Stimulated activated effector memory CD8-positive, alpha-beta T cell treated with anti-CD3 and anti-CD28 coated beads, Interleukin-12 subunit alpha, Interleukin-12 subunit beta, amount 100 ng/mL, for 72 hours (primary cell): Measurements from ENCODE around the gene USP43.
"Not testable (repeated sequence)": the region's sequence is repeated elsewhere in the genome, so short reads cannot be mapped to it uniquely, and the experiment has no call there.

Experiments used
- ATAC-seq: fragments of 150-1000 bp; cut with Tn5 transposase; 2 replicates; pipeline ENCODE4 v1.10.0; 2021
- DNase-seq, 2 donors: peaks; one replicate each; pipeline ENCODE4 v3.0.0; 2021 to 2022; ENCODE audit warnings: low spot score in 2 of 2
- H3K27ac Mint-ChIP-seq: one replicate; pipeline ENCODE4 v1.8.0; 2022; ENCODE audit warnings: mild to moderate bottlenecking, mixed read lengths
- H3K36me3 Mint-ChIP-seq: one replicate; pipeline ENCODE4 v1.8.0; 2022; ENCODE audit warnings: mild to moderate bottlenecking, mixed read lengths
- H3K4me1 Mint-ChIP-seq: one replicate; pipeline ENCODE4 v1.8.0; 2022; ENCODE audit warnings: mixed read lengths
- H3K4me3 Mint-ChIP-seq: one replicate; pipeline ENCODE4 v1.8.0; 2022; ENCODE audit warnings: mild to moderate bottlenecking, mixed read lengths
- H3K9me3 Mint-ChIP-seq: one replicate; pipeline ENCODE4 v1.8.0; 2022; ENCODE audit warnings: mixed read lengths

Gene USP43

DNA sequence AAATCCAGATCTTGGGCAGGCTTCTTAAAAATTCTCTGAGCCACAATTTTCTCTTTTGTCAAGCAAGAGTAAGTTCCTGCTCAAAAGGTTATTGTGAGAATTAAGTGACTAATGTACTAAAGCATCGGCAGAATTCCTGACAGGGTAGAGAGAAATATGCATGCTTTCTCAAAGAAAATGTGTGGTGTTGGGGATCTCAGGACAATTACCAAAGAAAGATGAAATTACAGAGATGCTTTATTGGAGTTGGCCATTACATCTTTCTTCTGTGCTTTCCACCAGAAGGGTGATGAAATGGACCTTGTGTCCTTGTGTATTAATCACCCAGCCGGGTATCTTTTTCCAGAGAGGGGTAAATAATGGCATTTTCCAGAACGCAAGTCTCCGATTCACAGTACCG lies 1.7 kb upstream of the USP43 start:
- peaks cover 7% of the 10 kb centered on the region for H3K4me1 Mint-ChIP-seq
- ATAC-seq (no peak), DNase-seq (no peak)
- H3K9me3 Mint-ChIP-seq = no peaks in the 10 kb centered on the region
- no peaks in the 10 kb centered on the region for H3K36me3 Mint-ChIP-seq
- peak overlapping the region; percentile 73 for H3K4me3 Mint-ChIP-seq
- H3K27ac Mint-ChIP-seq = no peak overlapping the region

DNA sequence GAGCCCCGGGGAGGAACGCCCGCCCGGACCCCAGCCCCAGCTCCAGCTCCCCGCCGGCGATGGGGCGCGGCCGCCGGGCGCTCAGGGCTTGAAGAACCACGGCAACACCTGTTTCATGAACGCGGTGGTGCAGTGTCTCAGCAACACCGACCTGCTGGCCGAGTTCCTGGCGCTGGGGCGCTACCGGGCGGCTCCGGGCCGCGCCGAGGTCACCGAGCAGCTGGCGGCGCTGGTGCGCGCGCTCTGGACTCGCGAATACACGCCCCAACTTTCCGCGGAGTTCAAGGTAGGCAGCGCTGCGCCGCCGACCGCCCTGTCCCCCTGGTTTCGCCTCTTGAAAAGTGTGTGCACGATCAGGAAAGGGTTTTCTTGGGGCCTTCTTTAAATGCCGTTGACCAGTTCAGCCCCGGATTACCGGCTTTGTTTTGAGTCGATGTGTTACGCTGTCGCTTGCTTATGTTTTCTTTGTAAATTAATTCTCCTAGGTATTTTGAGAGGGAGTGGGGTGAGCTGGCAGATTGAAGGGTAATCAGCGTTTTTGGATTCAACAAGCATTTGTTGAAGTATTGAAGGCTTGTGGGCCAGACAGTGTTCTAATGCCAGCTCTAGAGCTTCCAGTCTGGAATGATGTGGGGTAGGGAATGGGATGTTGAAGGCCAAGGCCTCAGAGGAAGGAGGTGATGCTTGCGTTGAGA lies 681 bp downstream of the USP43 start:
- Mint-ChIP-seq H3K9me3 (no peaks in the 10 kb centered on the region), H3K4me3 (peak overlapping the region; percentile 67), H3K27ac (no peak overlapping the region), H3K4me1 (peaks cover 7% of the 10 kb centered on the region), H3K36me3 (no peaks in the 10 kb centered on the region)
- ATAC-seq = peak; percentile 68
- DNase-seq = peak; percentile 10 to 55

DNA sequence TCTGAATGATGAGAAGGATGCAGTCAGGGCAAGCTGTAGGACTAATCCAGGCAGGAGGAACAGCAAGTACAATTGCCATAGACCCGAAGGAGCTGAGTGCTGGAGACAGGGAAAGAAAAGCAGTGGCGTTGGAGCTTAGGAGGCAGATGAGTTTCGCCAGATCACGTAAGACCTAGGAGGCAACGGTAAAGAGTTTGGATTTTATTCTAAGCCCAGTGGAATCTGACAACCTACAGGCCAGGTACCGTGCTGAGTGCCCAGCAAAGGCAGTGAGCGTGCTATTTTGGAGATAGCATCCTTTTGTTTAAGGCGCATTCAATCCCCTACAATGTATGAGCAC lies 1.2 kb downstream of the USP43 start:
- Mint-ChIP-seq H3K4me1 (peaks cover 7% of the 10 kb centered on the region), H3K36me3 (no peaks in the 10 kb centered on the region), H3K27ac (no peak overlapping the region), H3K4me3 (peak overlapping the region; percentile 67), H3K9me3 (no peaks in the 10 kb centered on the region)
- ATAC-seq (no peak), DNase-seq (no peak)

DNA sequence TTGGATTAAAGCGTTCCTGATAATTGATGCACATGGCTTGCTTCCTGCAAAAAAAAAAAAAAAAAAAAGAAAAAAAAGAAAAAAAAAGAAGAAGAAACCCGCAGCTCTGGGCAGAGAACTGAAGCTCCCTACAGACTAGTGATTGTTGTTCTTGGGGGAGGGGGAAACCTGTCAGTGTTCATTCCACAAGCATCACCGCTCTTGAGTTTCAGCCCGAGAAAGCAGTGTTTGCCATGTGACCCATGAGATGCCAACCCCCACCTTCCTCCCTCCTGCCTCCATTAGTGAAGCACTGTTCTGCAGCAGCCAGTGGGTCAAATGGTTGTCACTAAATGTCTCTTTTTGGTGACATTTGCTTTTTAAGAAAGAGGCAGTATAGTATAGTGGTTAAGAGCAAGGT lies 1.7 kb downstream of the USP43 start:
- no peaks in the 10 kb centered on the region for H3K36me3 Mint-ChIP-seq

DNA sequence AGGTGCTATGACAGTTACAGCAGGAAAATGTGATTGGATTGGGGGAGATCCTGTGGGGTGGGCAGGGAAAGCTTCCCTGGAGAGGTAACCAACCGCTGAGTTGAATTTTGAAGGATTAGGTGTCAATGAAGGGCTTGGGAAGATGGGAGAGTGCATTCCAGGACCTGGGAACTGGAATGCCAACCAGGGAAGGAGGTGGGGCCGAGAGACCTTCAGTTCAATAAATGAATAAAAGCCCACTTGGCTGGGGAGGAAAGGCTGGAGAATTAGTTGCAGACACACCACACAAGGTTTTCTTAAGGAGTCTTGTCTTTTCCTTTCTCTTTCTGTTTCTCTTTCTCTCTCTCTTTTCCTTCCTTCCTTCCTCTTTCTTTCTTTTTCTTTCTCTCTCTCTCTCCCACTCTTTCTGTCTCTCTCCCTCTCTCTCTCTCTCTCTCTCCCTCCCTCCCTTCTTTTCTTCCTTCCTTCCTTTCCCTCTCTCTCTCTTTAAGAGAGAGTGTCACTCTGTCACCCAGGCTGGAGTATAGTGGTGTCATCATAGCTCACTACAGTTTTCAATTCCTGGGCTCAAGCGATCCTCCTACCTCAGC lies 3.3 kb downstream of the USP43 start:
- Mint-ChIP-seq H3K9me3 (no peaks in the 10 kb centered on the region), H3K4me1 (peaks cover 7% of the 10 kb centered on the region), H3K4me3 (no peak overlapping the region), H3K27ac (no peak overlapping the region), H3K36me3 (no peaks in the 10 kb centered on the region)
- ATAC-seq = no peak
- DNase-seq = no peak

More for the DNA sequence above, 1.7 kb downstream of the USP43 start:
- no peak for DNase-seq
- Mint-ChIP-seq H3K27ac (no peak overlapping the region), H3K4me1 (peaks cover 7% of the 10 kb centered on the region), H3K4me3 (no peak overlapping the region), H3K9me3 (no peaks in the 10 kb centered on the region)
- ATAC-seq = no peak

DNA sequence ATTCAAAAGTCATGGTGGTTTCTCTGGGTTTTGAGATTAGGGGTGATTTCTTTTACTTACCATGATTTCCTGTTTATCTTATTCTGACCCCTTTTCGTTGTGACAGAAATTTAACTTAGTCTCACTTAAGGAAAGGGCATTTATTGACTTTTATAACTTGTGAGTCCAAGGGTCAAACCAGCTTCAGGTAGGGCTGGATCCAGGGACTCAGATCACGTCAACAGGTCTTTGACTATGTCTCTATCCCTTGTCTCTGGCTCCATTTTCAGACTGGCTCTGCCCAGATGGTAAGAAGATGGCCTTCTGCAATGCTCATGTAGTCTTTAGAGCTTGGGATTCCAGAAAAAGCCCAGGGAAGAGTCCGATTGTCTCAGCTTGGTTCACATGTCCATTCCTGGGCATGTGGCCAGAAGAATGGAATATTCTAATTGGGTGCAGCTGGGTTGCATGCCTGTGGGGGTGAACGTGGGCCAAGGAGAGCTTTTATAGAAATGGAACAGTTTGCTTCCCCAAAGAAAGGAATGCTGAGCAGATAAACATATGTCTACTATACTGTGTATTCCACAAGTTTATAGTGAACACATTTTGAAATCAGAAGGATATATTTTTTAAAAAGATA lies 13.4 kb downstream of the USP43 start:
- no peak for DNase-seq
- Mint-ChIP-seq H3K27ac (no peak overlapping the region), H3K36me3 (no peaks in the 10 kb centered on the region), H3K4me1 (no peaks in the 10 kb centered on the region), H3K4me3 (no peak overlapping the region), H3K9me3 (no peaks in the 10 kb centered on the region)
- no peak for ATAC-seq

DNA sequence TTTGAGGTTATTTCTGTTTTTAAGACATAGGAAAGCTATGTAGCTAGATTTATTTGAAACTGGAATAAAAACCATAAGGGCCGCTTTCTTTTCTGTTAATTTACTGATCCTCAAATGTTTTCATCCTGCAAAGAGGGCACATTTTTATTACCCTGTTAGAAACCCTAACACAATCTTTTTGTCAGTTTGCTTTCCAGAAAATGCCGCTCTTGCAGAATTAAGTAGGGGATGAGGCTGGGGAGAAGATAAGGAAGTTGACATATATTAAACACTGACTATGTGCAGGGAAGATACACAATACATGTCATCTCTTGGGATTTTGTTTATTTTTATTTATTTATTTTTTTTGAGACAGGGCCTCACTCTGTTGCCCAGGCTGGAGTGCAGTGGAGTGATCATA lies 15.7 kb downstream of the USP43 start:
- ATAC-seq (no peak), DNase-seq (no peak)
- Mint-ChIP-seq H3K9me3 (peaks cover 2% of the 10 kb centered on the region), H3K4me3 (no peak overlapping the region), H3K27ac (no peak overlapping the region), H3K4me1 (peaks cover 10% of the 10 kb centered on the region), H3K36me3 (no peaks in the 10 kb centered on the region)

DNA sequence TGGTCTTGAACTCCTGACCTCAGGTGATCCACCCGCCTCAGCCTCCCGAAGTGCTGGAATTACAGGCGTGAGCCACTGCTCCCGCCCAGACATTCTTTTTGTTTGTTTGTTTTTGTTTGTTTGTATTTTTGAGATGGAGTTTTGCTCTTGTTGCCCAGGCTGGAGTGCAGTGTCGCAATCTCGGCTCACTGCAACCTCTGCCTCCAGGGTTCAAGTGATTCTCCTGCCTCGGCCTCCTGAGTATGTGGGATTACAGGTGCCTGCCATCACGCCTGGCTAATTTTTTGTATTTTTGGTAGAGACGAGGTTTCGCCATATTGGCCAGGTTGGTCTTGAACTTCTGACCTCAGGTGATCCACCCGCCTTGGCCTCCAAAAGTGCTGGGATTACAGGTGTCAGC lies 18.2 kb downstream of the USP43 start:
- ATAC-seq, DNase-seq, H3K9me3 Mint-ChIP-seq, H3K36me3 Mint-ChIP-seq, H3K27ac Mint-ChIP-seq, H3K4me3 Mint-ChIP-seq: not testable (repeated sequence)
- H3K4me1 Mint-ChIP-seq = peaks cover 30% of the 10 kb centered on the region

DNA sequence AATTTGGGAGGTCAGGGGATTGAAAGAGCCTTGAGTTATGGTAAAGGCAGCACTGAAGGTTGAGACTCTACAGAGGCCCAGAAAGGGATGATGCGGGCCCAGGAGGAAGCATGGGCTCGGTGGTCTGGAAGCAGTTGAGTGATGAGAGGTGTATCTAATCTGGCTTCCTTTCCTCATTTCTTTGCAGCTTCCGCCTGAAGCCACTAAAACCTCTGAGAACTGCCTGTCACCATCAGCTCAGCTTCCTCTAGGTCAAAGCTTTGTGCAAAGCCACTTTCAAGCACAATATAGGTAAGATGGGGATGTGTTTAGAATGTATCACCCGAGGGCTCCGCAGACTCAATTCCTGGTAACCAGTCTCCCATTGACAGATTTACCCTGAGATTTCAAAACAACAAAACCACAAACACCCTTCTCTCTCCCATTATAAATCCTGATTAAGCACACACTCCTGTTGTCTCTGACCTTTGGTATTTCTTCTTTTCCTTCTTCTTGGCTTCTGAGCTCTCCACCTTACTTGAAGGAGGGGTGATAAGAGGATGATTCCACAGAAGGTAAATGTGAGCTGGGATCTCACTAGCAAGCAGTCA lies 21.2 kb downstream of the USP43 start:
- Mint-ChIP-seq H3K9me3 (peaks cover 2% of the 10 kb centered on the region), H3K4me3 (no peak overlapping the region), H3K4me1 (peaks cover 30% of the 10 kb centered on the region), H3K27ac (no peak overlapping the region), H3K36me3 (no peaks in the 10 kb centered on the region)
- peak; percentile 82 for ATAC-seq
- no peak for DNase-seq

DNA sequence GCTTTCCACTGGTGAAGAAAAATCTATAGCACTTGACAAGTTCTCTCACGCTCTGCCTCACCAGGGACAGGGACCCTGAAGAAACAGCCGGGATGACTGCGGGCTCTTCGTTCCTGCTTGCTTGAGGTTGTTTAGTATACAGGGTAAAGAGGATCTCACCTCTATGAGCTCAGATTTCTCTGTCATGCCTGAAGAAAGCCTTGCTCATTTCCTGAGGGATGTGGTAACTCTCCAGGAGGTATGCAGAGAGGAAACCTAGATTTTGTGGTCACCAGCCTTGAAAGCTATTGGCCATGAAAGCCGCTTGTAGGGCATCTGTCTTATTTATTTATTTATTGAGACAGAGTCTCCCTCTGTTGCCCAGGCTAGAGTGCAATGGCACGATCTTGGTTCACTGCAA lies 23.2 kb downstream of the USP43 start:
- no peak overlapping the region for H3K4me3 Mint-ChIP-seq

DNA sequence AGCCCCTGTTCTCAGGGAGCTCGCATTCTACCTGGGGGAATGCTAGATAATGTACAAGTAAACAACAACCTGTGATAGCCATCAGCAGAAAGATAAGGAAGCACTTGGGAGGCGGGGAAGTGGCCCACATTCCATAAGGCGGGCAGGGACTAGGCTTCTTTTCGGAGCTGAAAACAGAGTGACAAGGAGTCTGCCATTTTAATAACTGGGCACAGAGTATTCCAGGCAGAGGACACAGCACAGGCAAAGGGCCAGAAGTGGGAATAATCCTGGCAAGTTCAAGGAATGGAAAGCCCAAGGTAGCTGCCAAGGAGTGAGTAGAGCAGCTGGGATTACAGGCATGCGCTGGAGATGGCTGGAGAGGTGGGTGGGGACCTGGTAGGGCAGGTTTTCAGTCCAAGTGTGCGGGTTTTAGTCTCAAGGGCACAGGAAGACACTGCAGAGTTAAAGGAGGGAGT lies 24.3 kb downstream of the USP43 start:
- no peaks in the 10 kb centered on the region for H3K36me3 Mint-ChIP-seq
- DNase-seq = no peak
- H3K4me3 Mint-ChIP-seq = no peak overlapping the region
- H3K27ac Mint-ChIP-seq = no peak overlapping the region
- H3K9me3 Mint-ChIP-seq = peaks cover 2% of the 10 kb centered on the region
- ATAC-seq = no peak
- peaks cover 30% of the 10 kb centered on the region for H3K4me1 Mint-ChIP-seq

More for the DNA sequence above, 23.2 kb downstream of the USP43 start:
- no peak for DNase-seq
- H3K4me1 Mint-ChIP-seq = peaks cover 30% of the 10 kb centered on the region
- peaks cover 2% of the 10 kb centered on the region for H3K9me3 Mint-ChIP-seq
- ATAC-seq = no peak
- no peak overlapping the region for H3K27ac Mint-ChIP-seq
- no peaks in the 10 kb centered on the region for H3K36me3 Mint-ChIP-seq

DNA sequence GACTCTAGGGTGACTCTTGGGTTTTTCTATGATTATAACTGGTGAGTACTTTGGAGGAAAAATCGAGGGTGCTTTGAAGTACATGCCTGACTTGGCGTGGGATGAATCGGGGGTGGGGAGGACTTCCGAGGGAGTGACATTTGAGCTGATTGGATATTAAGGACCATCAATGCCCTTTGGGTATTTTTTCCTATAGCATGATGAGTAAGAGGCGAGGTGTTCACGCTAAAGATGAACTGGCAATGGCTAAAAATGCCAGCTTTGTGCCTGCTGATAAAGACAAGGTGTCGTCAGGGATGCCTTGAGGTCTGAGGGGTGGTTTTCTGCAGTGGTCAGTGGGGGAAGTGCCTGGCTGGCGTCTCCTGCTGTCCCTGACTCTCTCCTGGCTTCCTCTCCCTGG lies 25.3 kb downstream of the USP43 start:
- H3K36me3 Mint-ChIP-seq = no peaks in the 10 kb centered on the region
- H3K9me3 Mint-ChIP-seq = peaks cover under 1% of the 10 kb centered on the region
- DNase-seq (no peak), ATAC-seq (no peak)
- no peak overlapping the region for H3K27ac Mint-ChIP-seq
- no peak overlapping the region for H3K4me3 Mint-ChIP-seq
- H3K4me1 Mint-ChIP-seq = peaks cover 24% of the 10 kb centered on the region

DNA sequence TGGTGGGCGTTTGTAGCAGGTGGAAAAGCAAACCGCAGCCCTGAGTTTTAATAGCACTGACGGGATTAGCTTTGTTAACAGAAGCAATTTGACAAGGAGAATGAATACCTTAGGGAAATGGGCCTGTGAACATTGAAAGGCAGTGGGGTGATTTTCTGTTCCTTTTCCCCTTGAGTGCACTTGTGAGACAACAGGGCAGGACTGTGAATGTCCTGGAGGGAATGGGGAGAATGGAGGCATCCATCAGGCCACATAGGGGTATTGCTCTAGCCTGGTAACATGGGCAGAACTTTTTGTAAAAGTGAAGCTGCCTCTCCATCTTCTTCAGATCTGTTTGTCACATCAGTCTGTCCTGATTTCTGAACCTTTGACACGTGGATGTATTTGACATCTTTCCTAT lies 26.2 kb downstream of the USP43 start:
- no peaks in the 10 kb centered on the region for H3K9me3 Mint-ChIP-seq
- H3K36me3 Mint-ChIP-seq = no peaks in the 10 kb centered on the region
- no peak overlapping the region for H3K27ac Mint-ChIP-seq
- no peak for ATAC-seq
- peaks cover 18% of the 10 kb centered on the region for H3K4me1 Mint-ChIP-seq
- no peak overlapping the region for H3K4me3 Mint-ChIP-seq
- no peak for DNase-seq

DNA sequence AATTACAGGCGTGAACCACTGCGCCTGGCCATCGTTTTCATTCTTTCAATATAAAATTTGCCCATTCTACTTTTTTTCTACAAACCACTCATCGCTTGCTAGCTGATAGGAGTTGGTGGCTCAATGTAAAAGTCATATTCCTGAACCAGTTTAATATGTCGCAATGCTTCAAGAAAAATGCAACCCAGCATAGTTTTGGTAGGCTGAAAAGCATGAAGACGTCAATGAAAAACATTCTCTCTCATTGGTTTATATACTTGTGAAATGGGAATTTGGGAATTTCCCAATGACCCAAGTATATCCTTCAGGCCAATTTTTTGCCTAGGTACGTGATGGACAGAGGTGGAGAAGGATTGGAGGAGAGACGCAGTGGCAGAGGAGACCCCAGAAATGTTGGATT lies 26.9 kb downstream of the USP43 start:
- peaks cover 18% of the 10 kb centered on the region for H3K4me1 Mint-ChIP-seq
- ATAC-seq = no peak
- no peak for DNase-seq
- H3K27ac Mint-ChIP-seq = no peak overlapping the region
- no peaks in the 10 kb centered on the region for H3K9me3 Mint-ChIP-seq
- H3K36me3 Mint-ChIP-seq = no peaks in the 10 kb centered on the region
- no peak overlapping the region for H3K4me3 Mint-ChIP-seq

DNA sequence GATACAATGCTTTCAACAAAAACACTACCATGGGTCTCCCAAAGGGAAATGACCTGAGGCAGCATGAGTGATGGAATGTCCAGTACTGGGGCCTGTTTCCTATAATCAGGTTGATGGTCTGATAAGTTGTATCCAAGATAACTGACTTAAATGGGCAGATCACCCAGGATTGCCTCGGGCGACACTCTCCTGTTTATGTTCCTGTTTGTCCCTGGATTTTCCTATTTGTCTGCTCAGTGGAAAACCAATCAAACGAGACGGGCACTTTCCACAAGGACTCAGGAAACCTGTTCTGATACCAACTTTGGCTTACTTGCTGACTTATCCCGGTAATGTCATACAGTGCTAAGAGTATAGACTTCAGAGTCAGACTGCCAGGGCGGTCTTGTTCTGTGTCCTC lies 27.4 kb downstream of the USP43 start:
- H3K9me3 Mint-ChIP-seq = no peaks in the 10 kb centered on the region
- no peak for DNase-seq
- no peak overlapping the region for H3K27ac Mint-ChIP-seq
- ATAC-seq = no peak
- no peak overlapping the region for H3K4me3 Mint-ChIP-seq
- no peaks in the 10 kb centered on the region for H3K36me3 Mint-ChIP-seq
- peaks cover 15% of the 10 kb centered on the region for H3K4me1 Mint-ChIP-seq

DNA sequence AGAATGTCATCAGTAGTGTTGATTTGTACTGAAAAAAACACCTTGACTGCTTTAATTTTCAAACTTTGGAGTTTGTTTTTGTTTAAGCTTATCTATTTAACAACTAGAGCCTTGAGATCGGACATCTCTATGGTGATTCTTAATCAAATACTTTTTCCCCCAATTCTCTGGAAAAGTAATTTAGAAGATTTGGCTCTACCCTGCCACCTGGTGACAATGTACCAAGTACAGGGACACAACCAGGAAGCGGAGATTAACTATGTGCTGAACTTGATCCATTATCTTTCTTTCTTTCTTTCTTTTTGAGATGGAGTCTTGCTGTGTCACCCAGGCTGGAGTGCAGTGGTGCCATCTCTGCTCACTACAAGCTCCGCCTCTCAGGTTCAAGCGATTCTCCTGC lies 30.8 kb downstream of the USP43 start:
- DNase-seq (no peak), ATAC-seq (no peak)
- peaks cover 12% of the 10 kb centered on the region for H3K4me1 Mint-ChIP-seq
- H3K9me3 Mint-ChIP-seq = no peaks in the 10 kb centered on the region
- no peaks in the 10 kb centered on the region for H3K36me3 Mint-ChIP-seq
- no peak overlapping the region for H3K27ac Mint-ChIP-seq
- H3K4me3 Mint-ChIP-seq = no peak overlapping the region
